NB4 (cell line): Measurements from ENCODE around the gene PCSK6.

Source experiments
- DNase-seq: peaks from one replicate; pipeline ENCODE4 v3.0.0; 2010; ENCODE audit warnings: low read depth
- H3K4me3 ChIP-seq: one replicate; pipeline ENCODE4 v1.5.1; 2011; ENCODE audit warnings: mild to moderate bottlenecking, low read depth, low read length, moderate library complexity
- MYC ChIP-seq: IDR thresholded peaks from 2 replicates; pipeline ENCODE4 v1.6.1; 2011; ENCODE audit warnings: low read depth, low read length
- POLR2A ChIP-seq: IDR thresholded peaks from 2 replicates; pipeline ENCODE4 v1.6.1; 2011; ENCODE audit warnings: mild to moderate bottlenecking; ENCODE audit not compliant: insufficient read length; ENCODE audit errors: extremely low read depth
- TF ChIP-seq, protein P1 (sequence below): IDR thresholded peaks from one replicate; pipeline ENCODE4 v1.5.1; 2012; ENCODE audit warnings: low read depth, low read length
- TF ChIP-seq, protein P2 (sequence below): IDR thresholded peaks from 2 replicates; pipeline ENCODE4 v1.6.1; 2011; ENCODE audit warnings: low read depth, low read length

The PCSK6 gene

DNA sequence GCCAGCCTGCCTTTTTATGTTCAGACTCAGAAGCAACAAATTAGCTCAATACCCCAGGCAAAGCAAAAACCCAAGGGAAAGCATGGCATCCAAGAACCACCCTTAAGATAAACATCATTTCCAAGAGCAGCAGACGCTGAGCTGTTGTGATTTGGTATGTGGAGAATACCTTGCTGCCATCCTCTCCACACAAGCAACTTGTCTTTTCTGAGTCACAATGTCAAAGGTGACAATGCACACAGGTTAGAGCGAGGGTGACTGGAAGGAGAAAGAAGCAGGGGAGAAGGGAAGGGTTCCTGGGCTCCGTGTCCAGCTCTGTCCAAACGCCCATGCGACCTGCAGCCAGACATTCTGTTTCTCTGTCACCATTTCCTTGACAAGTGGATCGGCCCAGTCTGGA is 6.0 kb downstream of the PCSK6 start:
- TF ChIP-seq, protein P1, sequence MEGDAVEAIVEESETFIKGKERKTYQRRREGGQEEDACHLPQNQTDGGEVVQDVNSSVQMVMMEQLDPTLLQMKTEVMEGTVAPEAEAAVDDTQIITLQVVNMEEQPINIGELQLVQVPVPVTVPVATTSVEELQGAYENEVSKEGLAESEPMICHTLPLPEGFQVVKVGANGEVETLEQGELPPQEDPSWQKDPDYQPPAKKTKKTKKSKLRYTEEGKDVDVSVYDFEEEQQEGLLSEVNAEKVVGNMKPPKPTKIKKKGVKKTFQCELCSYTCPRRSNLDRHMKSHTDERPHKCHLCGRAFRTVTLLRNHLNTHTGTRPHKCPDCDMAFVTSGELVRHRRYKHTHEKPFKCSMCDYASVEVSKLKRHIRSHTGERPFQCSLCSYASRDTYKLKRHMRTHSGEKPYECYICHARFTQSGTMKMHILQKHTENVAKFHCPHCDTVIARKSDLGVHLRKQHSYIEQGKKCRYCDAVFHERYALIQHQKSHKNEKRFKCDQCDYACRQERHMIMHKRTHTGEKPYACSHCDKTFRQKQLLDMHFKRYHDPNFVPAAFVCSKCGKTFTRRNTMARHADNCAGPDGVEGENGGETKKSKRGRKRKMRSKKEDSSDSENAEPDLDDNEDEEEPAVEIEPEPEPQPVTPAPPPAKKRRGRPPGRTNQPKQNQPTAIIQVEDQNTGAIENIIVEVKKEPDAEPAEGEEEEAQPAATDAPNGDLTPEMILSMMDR, result no peak
- TF ChIP-seq POLR2A (no peak), MYC (no peak)
- TF ChIP-seq, protein P2, sequence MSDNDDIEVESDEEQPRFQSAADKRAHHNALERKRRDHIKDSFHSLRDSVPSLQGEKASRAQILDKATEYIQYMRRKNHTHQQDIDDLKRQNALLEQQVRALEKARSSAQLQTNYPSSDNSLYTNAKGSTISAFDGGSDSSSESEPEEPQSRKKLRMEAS, result no peak
- H3K4me3 ChIP-seq, result no peak overlapping the region
- DNase-seq, result no peak

DNA sequence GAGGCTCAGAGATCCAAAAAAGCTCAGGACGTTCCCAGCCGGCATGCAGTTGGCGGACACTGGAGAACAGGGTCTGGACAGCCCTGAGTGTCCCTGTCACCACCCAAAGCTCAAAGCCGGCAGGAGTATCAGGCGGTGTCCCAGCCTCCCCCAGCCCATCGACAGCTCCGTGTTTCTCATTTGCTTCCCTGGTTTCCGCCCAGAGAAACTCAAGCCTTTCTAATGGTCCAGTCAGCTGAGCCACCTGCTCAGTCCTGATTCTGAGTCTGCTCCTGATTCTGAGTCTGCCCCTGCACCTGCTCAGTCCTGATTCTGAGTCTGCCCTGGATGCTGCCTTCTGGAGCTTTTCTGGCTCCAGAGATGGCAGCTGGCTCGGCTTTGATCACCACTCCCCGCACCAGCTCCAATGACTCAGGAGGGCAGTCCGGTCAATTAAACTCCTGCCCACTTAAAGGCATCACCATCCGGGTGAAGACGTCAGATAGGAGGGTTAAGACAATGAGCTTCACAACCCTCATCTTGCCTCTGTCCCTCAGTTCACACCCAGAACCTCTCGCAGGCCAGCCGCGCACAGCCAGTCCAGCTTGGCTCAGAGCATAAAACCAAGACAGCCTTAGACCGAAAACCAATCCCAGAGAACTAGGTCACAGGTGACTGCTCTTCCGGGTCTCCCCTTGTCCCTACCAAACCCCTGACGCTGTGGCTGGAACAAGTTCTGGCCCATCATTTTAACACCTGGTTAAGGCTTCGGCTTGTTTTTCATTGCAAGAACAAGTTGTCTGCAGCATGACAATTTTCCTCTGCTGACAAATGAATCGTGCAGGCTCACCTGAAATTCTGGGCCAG is 6.8 kb downstream of the PCSK6 start:
- H3K4me3 ChIP-seq, result no peak overlapping the region
- TF ChIP-seq POLR2A (no peak), MYC (no peak)
- TF ChIP-seq, protein P1, result no peak
- TF ChIP-seq, protein P2, result no peak
- no peak for DNase-seq

DNA sequence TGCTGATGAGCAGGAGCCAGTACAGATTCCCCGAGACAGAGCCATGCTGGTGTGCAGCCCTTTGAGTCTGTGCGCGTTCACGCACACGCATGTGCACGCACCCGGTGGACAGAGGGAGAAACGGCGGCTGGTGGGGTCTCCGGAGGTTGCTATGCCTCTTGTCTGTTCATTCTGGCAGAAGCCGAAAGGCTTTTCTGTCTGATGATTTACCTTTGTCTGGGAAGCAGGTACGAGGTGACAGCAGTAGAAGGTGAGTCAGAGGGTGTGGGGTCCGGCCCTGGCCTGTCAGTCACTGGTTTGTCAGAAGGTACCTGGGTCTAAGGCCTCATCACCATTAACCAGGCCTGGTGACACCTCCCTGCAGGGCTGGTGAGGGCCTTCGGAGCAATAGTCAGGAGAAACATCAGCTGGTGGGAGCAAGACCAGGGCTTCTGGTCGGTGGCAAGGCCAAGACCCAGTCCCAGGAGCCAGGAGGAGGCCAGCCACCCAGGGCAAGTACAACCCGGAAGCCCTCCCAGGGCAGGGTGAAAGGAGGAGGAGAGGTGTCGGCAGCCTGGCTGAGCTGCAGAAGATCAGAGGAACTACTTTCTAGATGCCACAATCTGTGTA is 7.5 kb downstream of the PCSK6 start:
- no peak overlapping the region for H3K4me3 ChIP-seq
- TF ChIP-seq POLR2A (no peak), MYC (no peak)
- TF ChIP-seq, protein P1, result no peak
- TF ChIP-seq, protein P2, result no peak
- no peak for DNase-seq

DNA sequence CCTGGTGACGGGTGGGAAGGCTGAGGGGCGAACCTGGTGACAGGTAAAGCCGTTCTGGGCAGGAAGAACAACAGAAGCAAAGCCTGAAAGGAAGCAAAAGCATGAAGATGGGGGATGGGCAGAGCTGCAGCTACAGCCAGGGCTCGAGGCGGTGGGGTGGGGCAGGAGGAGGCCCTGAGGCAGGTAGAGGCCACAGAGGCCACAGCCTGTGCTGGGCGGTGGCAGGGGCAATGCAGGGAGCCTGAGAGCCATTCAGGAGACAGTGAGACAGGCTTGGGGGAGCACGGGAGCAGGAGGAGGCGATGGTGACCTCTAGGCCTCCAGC is 8.2 kb downstream of the PCSK6 start:
- DNase-seq, result no peak
- H3K4me3 ChIP-seq, result no peak overlapping the region
- TF ChIP-seq POLR2A (no peak), MYC (no peak)
- TF ChIP-seq, protein P1, result no peak
- TF ChIP-seq, protein P2, result no peak

DNA sequence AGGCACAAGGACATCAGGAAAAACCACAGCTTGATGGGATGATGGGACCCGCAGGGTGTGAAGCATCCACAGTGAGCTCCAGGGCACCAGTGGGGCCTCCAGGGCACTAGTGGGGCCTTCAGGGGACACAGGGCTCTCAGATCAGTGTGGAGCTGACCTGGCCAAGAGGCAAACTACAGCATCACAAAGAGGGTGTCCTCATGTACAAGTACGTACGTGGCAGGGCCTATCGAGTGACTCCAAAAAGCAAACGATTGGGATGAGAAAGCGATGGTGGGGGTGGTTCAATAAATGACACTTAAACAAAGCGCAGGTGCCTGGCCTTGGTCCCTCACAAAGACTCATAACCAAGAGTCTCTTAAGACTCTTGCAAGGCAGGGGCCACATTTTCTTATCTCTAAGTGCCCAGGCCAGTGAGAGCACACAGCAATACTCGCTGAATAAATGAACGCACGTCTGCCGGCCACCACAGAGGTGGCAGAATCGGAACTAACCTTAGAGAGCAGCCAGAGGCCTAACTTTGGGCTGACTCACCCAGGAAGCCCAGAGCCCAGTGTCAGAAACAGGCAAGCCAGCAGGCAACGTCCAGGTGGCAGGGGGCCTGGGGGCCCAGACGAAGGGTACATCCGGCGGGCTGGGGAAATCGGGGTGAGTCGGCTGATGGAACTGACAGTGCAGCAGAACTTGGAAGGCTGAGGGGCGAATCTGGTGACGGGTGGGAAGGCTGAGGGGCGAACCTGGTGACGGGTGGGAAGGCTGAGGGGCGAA is 8.7 kb downstream of the PCSK6 start:
- DNase-seq, result no peak
- TF ChIP-seq, protein P1, result no peak
- no peak for TF ChIP-seq POLR2A
- TF ChIP-seq, protein P2, result no peak
- no peak for TF ChIP-seq MYC
- H3K4me3 ChIP-seq, result no peak overlapping the region
